ENCODE results near the gene CEND1.

CEND1 gene

DNA sequence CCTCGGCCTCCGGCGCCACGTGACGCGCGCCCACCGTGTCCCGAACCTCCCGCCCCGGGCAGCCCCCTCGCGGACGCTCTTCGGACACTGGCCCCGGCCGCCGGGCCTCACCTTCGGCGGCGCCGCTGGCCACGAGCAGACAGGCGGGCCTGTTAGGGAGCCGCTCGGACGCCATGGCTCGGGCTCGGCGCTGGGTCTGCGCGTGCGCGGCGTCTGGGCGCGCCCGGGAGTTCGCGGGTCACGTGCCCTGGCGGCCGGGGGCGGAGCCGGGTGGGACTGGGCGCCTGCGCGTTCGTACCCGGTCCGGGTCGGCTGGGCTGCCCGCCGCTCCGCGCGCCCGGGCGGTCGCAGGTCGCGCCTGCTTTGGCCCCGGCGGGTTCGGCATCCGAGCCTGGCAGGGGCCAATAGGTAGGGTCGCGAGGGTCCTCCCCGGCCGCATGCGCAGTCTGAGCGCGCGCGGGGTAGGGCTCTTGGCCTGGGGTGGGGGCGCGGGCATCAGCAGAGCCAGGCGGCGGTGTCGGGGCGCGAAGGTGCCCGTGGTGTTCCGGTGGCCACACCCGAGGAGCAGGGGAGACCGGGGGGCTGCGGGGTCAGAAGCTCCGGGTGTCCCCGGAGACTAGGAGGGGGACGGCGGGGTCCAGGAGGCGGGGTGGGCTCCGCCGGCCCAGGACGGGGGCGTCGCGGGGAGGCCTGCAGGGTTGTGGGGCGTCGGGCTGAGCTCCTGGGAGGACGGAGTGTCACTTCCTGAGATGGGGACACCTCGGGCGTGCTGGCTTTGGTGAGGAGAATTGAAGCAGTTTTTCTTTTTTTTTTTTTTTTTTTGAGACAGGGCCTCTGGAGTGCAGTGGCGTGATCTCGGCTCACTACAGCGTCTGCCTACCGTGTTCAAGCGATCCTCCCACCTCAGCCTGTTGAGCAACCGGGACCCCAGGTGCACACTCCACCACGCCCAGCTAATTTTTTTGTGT, 12.3 kb downstream of the CEND1 start, which contains the start of gene GATD1:
TSS of gene GATD1 (minus strand) at position 200 of the 968 bp plus-strand sequence. CDS start at position 175, 25 bp downstream.
- DNase-seq = peak; percentile 86

DNA sequence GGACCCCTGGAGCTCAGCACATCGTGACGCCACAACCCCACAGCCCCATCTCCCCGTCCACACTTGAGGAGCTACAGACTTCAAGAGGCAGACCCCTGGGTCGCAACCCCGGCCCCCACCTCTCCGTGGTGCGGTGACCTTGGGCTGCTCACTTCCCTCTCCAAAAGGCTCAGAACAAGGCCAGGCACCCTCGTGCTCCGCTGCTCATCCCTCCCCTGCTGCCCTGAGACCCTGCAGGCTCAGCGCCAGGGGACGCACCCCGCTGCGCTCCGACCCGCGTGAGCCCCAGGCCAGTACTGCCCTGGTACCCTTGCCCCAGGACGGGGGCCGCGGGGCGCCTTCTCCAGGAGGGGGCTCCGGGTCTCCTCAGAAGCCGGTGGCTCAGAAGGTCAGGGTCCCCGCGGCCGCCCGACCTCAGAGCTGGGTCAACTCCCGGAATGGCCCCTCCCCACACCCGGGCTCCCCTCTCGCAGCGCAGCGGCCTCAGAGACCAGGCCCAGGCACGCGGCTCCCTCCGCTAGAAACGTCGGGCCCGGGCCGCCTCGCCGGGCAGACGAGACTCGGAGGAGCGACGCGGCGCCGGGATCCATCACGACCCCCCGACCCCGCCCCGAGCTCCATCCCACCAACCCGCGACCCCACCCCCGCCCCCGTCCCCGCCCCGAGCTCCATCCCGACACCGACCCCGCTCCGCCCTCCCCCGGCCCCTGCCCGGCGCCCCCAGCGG, 13.2 kb downstream of the CEND1 start:
- DNase-seq = peak; percentile 64

DNA sequence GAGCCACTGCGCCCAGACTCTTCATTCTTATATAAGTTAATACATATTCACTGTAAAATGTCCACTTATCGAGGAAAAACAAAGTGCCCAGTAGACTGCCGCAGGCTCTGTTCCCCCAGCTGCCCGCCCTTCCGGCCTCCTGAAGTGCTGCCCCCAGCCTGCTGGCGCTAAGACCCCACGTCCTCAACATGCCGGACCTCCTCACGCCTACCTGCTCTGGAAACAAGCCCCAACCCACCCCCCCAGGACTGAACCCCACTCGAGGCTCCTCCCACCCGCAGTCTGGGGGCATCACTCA, 13.7 kb downstream of the CEND1 start:
- DNase-seq = no peak

DNA sequence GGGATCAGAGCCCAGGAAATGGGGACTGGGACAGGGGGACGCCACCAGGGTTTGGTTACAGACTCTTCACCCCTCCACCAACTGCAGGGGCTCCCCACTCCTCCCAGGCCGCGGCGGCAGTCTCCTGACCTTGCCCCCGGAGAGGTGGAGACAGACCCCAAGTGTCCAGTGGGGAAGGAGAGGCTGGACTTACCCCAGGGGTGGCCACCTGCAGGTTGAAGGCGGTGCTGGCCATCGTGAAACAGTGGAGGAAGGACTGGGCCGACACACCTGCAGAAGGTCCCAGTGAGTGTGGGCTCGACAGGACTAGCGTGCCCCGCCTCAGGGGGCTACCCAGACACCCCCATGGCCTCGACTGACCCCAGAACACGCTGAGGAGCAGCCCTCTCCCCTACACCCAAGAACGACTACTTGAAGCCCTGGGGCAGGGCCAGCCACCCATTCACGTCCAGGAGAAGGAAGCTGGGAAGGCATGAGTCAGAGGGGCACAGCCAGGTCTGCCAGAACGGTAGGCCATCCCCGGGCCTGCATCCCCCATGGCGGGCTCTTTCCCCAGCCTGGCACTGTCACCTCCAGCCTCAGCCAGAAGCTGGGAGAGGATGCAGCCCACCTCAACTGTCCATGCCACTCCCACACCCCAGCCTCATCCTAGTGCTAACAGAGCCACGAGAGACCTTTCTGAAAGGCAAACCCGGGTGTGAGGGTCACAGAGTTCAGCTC, 14.9 kb downstream of the CEND1 start:
- no peak for DNase-seq

DNA sequence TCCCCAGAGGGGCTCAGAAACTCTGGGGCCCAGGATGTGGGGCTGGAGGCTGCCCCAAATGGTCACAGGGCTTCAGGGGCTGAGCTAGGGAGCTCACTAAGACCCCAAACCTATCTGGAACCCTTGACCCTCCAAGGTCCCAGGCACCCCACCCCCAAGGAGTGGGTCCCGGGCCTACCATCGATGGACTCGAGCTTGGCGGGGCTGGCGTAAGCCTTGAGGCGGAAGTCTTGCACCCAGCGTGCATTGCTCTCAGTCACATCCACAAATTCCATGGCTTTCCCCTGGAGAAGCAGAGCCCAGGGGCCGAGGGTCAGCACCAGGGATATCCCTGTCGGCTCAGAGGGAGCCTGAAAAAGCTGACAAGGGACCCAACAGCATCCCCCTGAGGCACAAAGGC, 16.1 kb downstream of the CEND1 start:
- no peak for DNase-seq

DNA sequence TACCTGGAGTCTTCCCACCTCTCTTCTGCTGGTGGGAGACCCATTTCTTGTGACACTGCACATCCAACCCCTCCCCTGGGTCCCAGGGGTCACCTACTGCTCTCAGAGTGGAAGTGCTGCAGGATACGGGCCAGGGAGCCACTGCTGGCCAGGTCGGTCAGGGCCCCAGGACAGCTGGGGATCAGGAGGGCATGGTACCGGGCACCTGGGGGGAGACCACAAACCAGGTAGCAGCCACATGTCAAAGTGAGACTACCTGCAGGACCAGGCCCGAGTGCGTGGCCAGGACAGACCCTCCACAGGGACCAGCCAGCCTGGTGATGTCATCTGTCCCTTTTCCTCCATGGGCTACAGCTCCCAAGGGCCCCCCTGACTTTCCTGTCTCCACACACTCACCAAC, 16.5 kb downstream of the CEND1 start:
- no peak for DNase-seq

DNA sequence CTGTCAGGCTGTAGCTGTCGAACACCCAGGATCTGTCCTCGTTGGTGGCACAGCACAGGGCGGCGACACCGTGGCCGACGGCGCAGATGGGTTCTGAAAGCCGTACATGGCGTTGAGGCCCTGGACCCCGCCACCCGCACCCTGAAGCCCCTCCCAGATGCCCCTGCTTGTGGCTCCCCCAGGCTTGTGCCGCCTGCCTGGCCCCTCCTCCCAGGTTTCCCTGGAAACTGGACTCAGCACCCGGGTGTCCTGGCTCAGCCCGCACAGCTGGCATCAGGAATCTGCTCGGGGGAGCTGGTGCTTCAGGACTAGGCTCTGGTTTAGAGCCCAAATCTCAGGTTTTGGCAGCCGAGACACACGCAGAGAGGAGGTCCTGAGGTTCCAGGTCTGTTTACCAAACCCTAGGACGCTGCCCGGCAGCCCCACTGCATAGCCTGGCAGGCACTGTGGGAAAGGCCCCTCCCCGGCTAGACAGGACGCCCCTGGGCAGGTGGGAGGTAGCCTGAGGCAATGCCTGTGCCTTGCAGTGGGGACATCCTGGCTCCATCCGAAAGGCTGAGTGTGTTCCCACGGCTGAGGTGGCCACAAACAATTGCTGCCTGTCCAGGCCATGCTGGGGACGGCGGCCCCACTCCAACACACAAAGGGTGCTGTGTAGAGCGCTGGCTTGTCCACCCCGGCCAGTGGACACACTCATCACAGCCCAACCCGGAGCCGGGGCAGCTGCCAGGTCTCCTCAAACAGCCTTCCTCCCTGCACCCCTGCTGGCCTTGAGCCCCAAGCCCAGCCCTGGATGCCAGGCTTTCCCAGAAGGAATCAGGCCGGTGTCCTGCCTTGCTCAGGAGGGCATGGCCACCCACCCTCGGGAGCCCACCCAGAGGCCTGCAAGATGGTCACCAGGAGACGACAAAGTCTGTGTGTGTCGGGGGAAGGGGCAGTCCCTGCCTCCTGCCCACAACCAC, 17.2 kb downstream of the CEND1 start:
- no peak for DNase-seq

DNA sequence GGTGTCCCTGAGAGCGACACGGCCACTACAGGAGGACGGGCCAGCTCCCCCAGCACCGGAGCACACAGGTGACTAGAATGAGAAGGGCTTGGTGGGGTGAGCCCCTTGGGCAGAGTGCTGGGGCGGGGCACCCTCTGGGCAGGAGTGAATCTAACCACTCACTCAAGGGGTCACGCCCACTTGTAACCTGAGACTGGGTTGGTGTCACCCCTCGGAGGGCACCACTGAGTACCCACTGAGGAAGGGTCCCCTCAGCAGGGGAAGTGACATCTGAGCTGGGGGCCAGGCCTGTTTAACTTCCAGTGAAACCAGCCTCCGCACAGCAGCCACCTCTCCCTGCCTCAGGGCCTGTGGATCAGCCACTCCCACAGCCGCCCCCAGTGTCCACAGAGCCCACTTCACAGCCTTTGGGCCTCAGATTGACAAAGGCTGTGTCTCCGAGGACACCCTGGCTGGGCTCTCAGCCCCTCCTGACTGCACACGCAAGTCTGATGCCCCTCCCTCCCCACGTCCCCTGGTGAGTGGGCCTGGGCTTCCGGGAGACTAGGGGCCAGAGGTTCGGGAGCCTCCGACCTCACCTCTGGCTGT, 18.2 kb downstream of the CEND1 start:
- DNase-seq = no peak

DNA sequence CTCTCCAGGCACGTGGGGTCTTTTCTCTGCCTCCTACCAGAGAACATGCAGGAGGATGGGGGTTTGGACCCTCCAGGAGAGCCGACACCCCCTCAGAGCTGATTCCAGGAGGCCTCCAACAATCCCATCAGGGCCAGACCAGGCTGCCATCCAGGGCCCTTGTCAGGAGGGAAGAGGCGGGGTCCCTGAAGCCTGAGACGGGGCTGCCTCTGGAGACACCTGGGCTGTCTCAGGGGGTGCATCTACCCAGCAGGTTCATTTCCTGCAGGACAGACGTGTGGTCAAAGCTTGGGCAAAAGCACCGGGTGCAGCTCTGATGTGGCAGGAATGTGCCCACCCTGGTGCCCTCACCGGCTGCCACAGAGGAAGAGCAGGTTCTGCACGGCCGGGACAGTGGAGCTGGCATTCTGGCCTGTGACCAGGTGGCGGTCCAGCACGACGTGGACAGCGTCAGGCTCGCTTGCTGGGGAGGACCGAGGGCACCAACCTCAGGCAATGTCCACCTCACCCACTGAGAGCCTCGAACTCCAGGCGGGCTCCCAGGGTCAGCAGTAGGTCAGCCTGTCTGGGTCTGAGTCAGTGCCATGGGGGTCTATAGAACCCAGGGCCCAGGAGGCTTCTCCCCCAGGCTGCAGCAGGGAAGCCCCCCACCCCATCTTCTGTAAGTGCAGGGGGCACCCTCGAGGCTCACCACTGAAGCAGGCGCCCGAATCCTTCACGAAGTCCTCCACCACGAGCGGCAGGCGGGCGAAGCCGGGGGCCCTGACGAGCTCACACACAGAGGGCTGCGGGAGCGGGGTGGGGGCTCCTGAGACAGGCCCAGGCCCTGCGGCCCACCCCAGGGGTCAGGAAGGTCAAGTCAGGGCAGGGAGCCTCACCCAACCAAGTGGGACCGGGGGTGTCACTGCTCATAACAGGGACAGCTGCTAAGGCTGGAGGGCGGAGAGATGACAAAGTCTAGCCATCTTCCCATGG, 19.0 kb downstream of the CEND1 start:
- DNase-seq = no peak

DNA sequence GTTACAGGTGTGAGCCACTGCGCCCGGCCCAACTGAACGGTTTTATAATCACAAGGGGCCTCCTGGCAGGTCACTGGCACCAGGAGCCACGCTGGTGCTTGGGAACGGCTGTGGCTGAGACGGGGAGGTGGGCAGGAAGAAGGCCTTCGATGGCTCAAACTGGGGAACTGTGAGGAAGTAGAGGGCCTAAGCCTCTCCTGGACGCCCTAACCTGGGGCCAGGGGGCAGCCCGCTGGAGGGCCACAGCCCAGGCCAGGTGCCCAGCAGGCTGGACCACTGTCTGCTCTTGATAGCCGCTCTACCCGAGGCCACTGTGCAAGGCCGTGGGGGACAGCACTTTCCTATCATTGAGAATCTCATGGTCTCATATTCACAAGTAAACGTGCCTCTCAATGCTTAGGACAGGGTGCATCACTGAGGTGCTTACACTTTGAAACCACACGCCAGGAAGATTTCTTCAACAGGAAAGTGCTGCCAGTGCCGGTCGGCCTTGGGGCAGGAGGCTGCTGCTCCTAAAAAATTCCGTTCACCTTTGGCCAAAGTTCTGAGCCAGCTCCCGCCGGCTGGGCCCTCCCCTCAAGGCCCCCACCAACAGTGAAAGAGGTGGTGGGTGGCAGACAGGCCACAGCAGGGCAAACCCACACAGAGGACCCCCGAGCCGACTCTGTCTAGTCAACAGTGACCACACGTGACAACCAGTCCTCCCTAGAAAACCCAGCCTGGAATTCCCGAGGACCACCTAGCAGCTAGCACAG, 19.8 kb downstream of the CEND1 start:
- no peak for DNase-seq

DNA sequence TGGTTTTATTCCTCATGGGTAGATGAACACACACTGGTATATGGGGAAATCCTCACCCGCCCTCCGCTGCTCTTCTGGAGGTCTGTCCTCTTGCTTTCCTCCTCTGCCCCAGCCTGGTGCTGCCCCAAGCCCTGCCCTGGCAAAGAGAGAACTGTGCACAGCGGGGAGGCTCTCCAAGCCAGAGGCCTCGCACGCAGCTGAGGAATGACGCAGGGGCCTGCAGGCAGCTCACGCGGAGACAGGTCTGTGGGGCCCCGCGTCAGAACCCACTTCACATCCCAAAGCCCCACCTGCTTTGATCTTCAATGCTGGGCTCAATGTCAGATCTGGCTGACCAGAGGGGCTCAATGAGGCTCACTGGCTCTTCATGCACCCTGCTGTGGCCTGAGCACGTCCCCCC, 22.7 kb downstream of the CEND1 start:
- DNase-seq = no peak

DNA sequence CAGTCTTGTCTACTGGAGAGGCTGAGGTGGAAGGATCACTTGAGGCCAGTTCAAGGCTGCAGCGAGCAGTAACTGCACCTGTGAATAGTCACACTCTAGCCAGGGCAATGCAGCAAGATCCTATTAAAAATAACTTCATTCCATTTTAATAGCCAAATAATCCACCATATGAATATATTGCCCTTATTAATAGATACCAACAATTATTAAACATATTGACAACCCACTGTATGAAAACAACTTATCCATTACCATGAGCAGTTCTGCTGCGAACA, 23.0 kb downstream of the CEND1 start:
- DNase-seq = no peak

DNA sequence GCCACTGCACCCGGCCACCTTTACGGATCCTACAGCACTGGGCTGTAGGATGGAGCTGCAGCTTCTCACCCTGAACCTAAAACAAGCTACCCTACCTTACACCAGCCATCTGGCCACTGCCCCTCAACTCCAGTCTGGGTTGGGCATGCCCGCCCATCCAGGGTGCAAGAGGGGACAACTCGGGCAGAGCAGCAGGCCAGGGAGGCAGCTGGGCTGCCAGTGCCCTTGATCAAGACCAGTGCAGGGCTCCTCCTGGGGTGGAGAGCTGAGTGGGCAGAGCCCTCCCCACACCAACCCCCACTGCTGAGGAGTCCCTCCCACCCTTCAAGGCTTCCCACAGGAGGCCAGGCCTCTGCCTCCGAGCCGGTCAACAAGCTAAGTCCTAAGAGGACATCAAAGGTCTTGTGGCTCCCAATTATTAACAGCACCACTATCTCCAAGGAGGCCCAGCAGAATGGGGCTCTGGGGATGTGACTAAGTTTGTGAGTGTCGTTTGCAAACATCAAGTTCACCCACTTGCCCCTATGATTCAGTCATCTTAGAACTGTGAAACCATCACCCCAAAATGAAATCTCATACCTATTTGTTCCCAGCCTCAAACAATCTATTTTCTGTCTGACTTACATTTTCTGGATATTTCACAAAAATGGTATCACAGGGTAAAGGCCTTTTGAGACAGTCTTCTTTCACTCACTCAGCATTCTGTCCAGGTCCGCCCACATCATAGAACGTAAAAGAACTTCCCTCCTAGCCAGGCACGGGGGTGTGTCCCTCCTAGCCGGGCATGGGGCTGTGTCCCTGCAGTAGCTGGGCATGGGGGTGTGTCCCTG, 23.6 kb downstream of the CEND1 start:
- no peak for DNase-seq

DNA sequence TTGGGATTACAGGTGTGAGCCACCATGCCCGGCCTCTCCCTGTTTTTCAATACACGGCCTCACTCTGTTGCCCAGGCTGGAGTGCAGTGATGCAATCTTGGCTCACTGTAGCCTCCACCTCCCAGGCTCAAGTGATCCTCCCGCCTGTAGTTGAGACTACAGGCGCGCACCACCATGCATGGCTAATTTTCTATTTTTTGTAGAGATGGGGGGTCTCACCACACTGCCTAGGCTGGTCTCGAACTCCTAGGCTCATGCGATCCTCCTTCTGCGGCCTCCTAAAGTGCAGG, 24.1 kb downstream of the CEND1 start:
- DNase-seq = no peak

DNA sequence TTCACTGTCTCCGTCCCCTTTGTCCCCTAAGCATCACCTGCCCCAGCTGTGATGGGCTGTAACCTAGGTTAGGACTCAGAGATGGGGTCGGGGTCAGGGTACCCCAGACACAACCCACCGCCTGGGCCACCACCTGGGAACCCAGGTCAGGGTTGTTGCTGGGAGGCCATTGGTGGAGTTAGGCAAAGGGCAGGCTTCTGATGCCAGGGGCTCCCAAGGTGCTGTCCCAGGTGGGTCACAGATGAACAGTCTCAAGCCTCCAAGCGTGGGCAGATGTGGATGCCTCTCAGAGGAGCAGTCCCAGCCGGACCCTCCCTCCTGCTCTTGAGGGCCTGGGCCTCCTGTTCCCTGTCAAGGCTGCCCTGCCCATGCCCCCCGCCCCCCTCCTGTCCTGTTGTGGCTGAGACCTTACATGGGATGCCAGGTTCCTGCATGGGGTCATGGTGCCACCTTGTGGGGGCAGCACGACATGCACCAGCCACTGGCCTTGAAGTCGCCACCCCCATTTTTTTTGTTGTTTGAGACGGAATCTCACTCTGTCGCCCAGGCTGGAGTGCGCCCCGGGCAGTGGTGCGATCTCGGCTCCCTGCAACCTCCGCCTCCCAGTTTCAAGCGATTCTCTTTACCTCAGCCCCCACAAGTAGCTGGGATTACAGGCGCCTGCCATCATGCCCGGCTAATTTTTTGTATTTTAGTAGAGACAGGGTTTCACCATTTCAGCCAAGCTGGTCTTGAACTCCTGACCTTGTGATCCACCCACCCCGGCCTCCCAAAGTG, 24.7 kb downstream of the CEND1 start:
- DNase-seq = peak; percentile 47

DNA sequence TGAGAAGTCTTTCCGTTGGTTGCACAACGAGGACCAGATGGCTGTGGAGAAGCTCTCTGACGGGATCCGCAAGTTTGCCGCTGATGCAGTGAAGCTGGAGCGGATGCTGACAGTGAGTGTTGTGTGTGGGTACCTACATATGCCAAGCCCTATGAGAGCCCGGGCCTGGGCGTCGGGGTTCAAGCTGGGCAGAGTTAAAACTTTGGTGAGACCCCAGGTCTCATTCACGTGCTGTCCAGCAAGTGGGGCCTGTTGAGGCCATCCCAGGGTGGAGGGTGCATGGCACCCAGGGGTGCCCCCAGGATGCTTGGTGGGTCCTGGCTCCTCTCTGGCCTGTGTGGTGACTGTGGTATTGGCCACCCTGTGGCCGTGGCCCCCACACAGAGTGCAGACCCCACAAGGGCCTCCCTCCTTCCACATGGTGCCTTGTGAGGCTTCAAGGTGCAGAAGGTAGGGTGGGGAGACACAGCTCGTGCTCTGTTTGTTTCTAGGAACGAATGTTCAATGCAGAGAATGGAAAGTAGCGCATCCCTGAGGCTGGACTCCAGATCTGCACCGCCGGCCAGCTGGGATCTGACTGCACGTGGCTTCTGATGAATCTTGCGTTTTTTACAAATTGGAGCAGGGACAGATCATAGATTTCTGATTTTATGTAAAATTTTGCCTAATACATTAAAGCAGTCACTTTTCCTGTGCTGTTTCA, 25.4 kb downstream of the CEND1 start:
- no peak for DNase-seq

DNA sequence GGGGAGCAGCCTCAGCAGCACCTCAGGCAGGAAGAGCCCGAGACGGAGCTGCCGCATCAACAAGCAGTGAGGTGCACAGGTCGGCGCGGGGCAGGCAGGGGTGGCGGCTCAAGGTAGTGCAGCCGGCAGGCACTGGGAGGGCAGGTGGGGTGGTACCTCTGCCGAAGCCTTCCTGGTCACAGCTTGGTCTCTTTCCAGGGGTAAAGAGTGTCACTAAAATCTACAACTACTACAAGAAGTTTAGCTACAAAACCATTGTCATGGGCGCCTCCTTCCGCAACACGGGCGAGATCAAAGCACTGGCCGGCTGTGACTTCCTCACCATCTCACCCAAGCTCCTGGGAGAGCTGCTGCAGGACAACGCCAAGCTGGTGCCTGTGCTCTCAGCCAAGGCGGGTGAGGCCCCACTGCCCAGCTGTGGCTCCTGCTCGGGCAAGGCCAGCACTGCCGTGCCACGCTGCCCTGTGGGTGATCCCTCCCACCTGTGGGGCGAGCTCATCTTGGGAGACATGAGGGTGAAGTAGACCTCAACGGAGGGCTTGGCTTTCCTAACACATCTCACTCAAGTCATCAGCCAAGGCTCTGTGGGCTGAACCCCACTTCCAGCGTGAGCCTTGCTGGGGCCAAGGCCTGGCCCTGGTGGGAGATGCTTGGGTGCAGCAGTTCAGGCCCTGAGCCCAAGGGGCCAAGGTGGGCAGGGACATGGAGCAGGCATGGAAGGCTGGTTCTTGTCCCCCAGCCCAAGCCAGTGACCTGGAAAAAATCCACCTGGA, 26.2 kb downstream of the CEND1 start:
- DNase-seq = no peak

Data from retina (tissue), 1 donor.